MG63 (cell line): ENCODE results near the gene C5orf58. TPM values are rescaled to one million over a fixed set of nuclear protein-coding genes. Genes with fewer than 3 reads are reported as not detected.

ENCODE experiments used
- DNase-seq: peaks from one replicate; pipeline ENCODE4 v3.0.0-alpha.2; 2020
- H3K27me3 ChIP-seq: fragments of 250-450 bp; sonication (Bioruptor Pico); 2 replicates; pipeline ENCODE4 v1.5.1; 2020; ENCODE audit warnings: mild to moderate bottlenecking, moderate library complexity
- H3K36me3 ChIP-seq: fragments of 250-450 bp; sonication (Bioruptor Pico); 2 replicates; pipeline ENCODE4 v1.5.1; 2020; ENCODE audit warnings: mild to moderate bottlenecking, moderate library complexity
- H3K4me3 ChIP-seq: fragments of 250-450 bp; sonication (Bioruptor Pico); 2 replicates; pipeline ENCODE4 v1.5.1; 2020; ENCODE audit warnings: mild to moderate bottlenecking, moderate library complexity
- H3K9me3 ChIP-seq: fragments of 250-450 bp; sonication (Bioruptor Pico); 2 replicates; pipeline ENCODE4 v1.5.1; 2020; ENCODE audit warnings: mild to moderate bottlenecking, moderate library complexity
- total RNA-seq: library from RNA; depleted of rRNA; stranded (reverse); fragments of >200 nt; shearing (Covaris generic); gene quantifications from 2 replicates; pipeline ENCODE4 v1.2.3, GENCODE V29; 2014; ENCODE audit warnings: low replicate concordance

Gene C5orf58
- total RNA-seq, 1 experiment from 2014 or later = not detected

- H3K27me3 ChIP-seq = peaks cover 48% of the 10 kb centered on the region
- H3K36me3 ChIP-seq = no peaks in the 10 kb centered on the region
- no peak overlapping the region for H3K4me3 ChIP-seq
- no peak for DNase-seq
- H3K9me3 ChIP-seq = no peaks in the 10 kb centered on the region
Observed at GRCh38 chr5:170266570-170267381, 34.0 kb downstream of the C5orf58 start.

- H3K4me3 ChIP-seq = no peak overlapping the region
- DNase-seq = peak; percentile 70
- peaks cover 44% of the 10 kb centered on the region for H3K27me3 ChIP-seq
- H3K36me3 ChIP-seq = no peaks in the 10 kb centered on the region
- no peaks in the 10 kb centered on the region for H3K9me3 ChIP-seq
Observed at GRCh38 chr5:170267431-170268152, 34.8 kb downstream of the C5orf58 start.

GRCh38 chr5:170268153-170268689 lies 35.4 kb downstream of the C5orf58 start:
- Histone ChIP-seq H3K4me3 (no peak overlapping the region), H3K9me3 (no peaks in the 10 kb centered on the region), H3K36me3 (no peaks in the 10 kb centered on the region), H3K27me3 (peaks cover 39% of the 10 kb centered on the region)
- DNase-seq = no peak

GRCh38 chr5:170268884-170269283 lies 36.1 kb downstream of the C5orf58 start:
- peaks cover 33% of the 10 kb centered on the region for H3K27me3 ChIP-seq
- no peaks in the 10 kb centered on the region for H3K36me3 ChIP-seq
- H3K4me3 ChIP-seq = no peak overlapping the region
- no peak for DNase-seq
- no peaks in the 10 kb centered on the region for H3K9me3 ChIP-seq

GRCh38 chr5:170269579-170269978 lies 36.8 kb downstream of the C5orf58 start:
- peaks cover 27% of the 10 kb centered on the region for H3K27me3 ChIP-seq
- no peaks in the 10 kb centered on the region for H3K36me3 ChIP-seq
- DNase-seq = no peak

GRCh38 chr5:170270293-170271069 lies 37.7 kb downstream of the C5orf58 start:
- Histone ChIP-seq H3K27me3 (peaks cover 23% of the 10 kb centered on the region), H3K9me3 (no peaks in the 10 kb centered on the region), H3K4me3 (no peak overlapping the region), H3K36me3 (no peaks in the 10 kb centered on the region)
- no peak for DNase-seq

More at GRCh38 chr5:170269579-170269978, 36.8 kb downstream of the C5orf58 start:
- Histone ChIP-seq H3K9me3 (no peaks in the 10 kb centered on the region), H3K4me3 (no peak overlapping the region)

GRCh38 chr5:170273968-170274710 lies 41.4 kb downstream of the C5orf58 start:
- DNase-seq = peak; percentile 46
- Histone ChIP-seq H3K27me3 (peaks cover 4% of the 10 kb centered on the region), H3K9me3 (no peaks in the 10 kb centered on the region), H3K4me3 (no peak overlapping the region), H3K36me3 (no peaks in the 10 kb centered on the region)

- Histone ChIP-seq H3K36me3 (no peaks in the 10 kb centered on the region), H3K9me3 (no peaks in the 10 kb centered on the region)
Observed at GRCh38 chr5:170275376-170275994, 42.7 kb downstream of the C5orf58 start.

GRCh38 chr5:170276140-170276539 lies 43.4 kb downstream of the C5orf58 start:
- peaks cover 4% of the 10 kb centered on the region for H3K27me3 ChIP-seq
- H3K9me3 ChIP-seq = no peaks in the 10 kb centered on the region
- no peaks in the 10 kb centered on the region for H3K36me3 ChIP-seq
- DNase-seq = no peak
- H3K4me3 ChIP-seq = no peak overlapping the region

More at GRCh38 chr5:170275376-170275994, 42.7 kb downstream of the C5orf58 start:
- H3K4me3 ChIP-seq = no peak overlapping the region
- no peak for DNase-seq
- H3K27me3 ChIP-seq = peaks cover 4% of the 10 kb centered on the region

- DNase-seq = no peak
- H3K9me3 ChIP-seq = no peaks in the 10 kb centered on the region
- H3K36me3 ChIP-seq = no peaks in the 10 kb centered on the region
- no peak overlapping the region for H3K4me3 ChIP-seq
- peaks cover 4% of the 10 kb centered on the region for H3K27me3 ChIP-seq
Observed at GRCh38 chr5:170277867-170278281, 45.1 kb downstream of the C5orf58 start.

- no peak for DNase-seq
- Histone ChIP-seq H3K36me3 (no peaks in the 10 kb centered on the region), H3K9me3 (peaks cover 5% of the 10 kb centered on the region), H3K27me3 (peaks cover 4% of the 10 kb centered on the region), H3K4me3 (no peak overlapping the region)
Observed at GRCh38 chr5:170278611-170279458, 46.0 kb downstream of the C5orf58 start.

GRCh38 chr5:170279459-170279817 lies 46.7 kb downstream of the C5orf58 start:
- Histone ChIP-seq H3K9me3 (peaks cover 11% of the 10 kb centered on the region), H3K36me3 (no peaks in the 10 kb centered on the region), H3K4me3 (no peak overlapping the region), H3K27me3 (peaks cover 4% of the 10 kb centered on the region)
- DNase-seq = no peak

- no peak for DNase-seq
- peaks cover 4% of the 10 kb centered on the region for H3K27me3 ChIP-seq
- H3K36me3 ChIP-seq = no peaks in the 10 kb centered on the region
- H3K4me3 ChIP-seq = no peak overlapping the region
- H3K9me3 ChIP-seq = peaks cover 14% of the 10 kb centered on the region
Observed at GRCh38 chr5:170280011-170280493, 47.3 kb downstream of the C5orf58 start.

- Histone ChIP-seq H3K36me3 (no peaks in the 10 kb centered on the region), H3K9me3 (peaks cover 19% of the 10 kb centered on the region), H3K4me3 (no peak overlapping the region), H3K27me3 (no peaks in the 10 kb centered on the region)
- no peak for DNase-seq
Observed at GRCh38 chr5:170283296-170283695, 50.5 kb downstream of the C5orf58 start.

GRCh38 chr5:170284231-170284630 lies 51.4 kb downstream of the C5orf58 start:
- H3K36me3 ChIP-seq = no peaks in the 10 kb centered on the region
- H3K27me3 ChIP-seq = no peaks in the 10 kb centered on the region
- peaks cover 19% of the 10 kb centered on the region for H3K9me3 ChIP-seq
- H3K4me3 ChIP-seq = no peak overlapping the region
- DNase-seq = no peak
